Measurements from ENCODE around the gene ABHD12B. TPM values are rescaled to one million over a fixed set of nuclear protein-coding genes. Genes with fewer than 3 reads are reported as not detected.

Gene ABHD12B
- total and polyA plus RNA-seq, 2 experiments from 2014 or later: 9.0 to 52.8 TPM

DNA sequence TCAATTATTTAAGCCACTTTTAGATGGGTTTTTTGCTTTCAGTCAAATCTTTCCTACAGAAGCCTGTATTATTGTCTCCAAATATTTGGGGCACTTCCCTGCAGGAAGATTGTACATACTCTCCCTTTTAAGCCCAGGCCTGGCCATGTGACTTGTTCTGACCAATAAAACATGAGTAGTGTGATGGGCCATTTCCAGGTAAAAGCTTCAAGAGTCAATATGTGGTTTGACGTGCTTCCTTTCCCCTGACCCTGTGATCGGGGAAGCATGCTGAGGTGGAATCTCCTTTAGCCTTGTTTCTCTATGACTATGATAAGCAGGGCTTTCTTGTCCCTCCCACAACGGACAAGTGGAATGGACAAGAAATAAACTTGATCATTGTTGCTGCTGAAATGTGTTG is 26.7 kb upstream of the ABHD12B start:
- no peaks in the 10 kb centered on the region for H4K20me1 ChIP-seq (replicated peaks; ENCODE audit: insufficient read depth)
- H2AFZ ChIP-seq: peak overlapping the region; percentile 50; the same call in 1 of the 2 replicates
- DNase-seq (ENCODE audit: low spot score): no peak
- no peak overlapping the region for H3K4me2 ChIP-seq
- Mint-ChIP-seq H3K4me3 (no peak overlapping the region), H3K27me3 (ENCODE audit: insufficient read depth, low read depth, poor library complexity) (no peaks in the 10 kb centered on the region), H3K4me1 (no peaks in the 10 kb centered on the region), H3K36me3 (ENCODE audit: low read depth) (no peaks in the 10 kb centered on the region), H3K27ac (no peak overlapping the region), H3K9me3 (no peaks in the 10 kb centered on the region)
- no peak for ATAC-seq
- peaks cover 9% of the 10 kb centered on the region for H3K9me2 ChIP-seq (ENCODE audit: insufficient read depth)
- H3K36me3 ChIP-seq (ENCODE audit: insufficient read depth): no peaks in the 10 kb centered on the region
- no peak overlapping the region for H3K27ac ChIP-seq (ENCODE audit: low read depth)
- no peaks in the 10 kb centered on the region for H3K4me1 ChIP-seq (ENCODE audit: insufficient read depth)
- H3F3A ChIP-seq (replicated peaks; ENCODE audit: low read depth): no peaks in the 10 kb centered on the region
- H3K79me2 ChIP-seq (replicated peaks; ENCODE audit: insufficient read depth): no peaks in the 10 kb centered on the region
- TF ChIP-seq JUNB (IDR thresholded peaks at IDR 0.05; ENCODE audit: unreplicated experiment) (no peak), EZH2phosphoT487 (IDR thresholded peaks at IDR 0.05; ENCODE audit: unreplicated experiment) (no peak), CREB1 (CRISPR knock-in tag; IDR thresholded peaks at IDR 0.05; ENCODE audit: low read depth) (no peak), STAT1 (IDR thresholded peaks at IDR 0.05; ENCODE audit: unreplicated experiment) (no peak), POLR2AphosphoS5 (IDR thresholded peaks at IDR 0.05; ENCODE audit: low read depth) (no peak), NANOG (IDR thresholded peaks at IDR 0.05; ENCODE audit: borderline replicate concordance) (no peak), ZNF114 (CRISPR knock-in tag; IDR thresholded peaks at IDR 0.05) (no peak), EZH2 (IDR thresholded peaks at IDR 0.05; ENCODE audit: low read depth, unreplicated experiment) (no peak), ZNF331 (CRISPR knock-in tag; IDR thresholded peaks at IDR 0.05; ENCODE audit: low read depth) (no peak), ZNF462 (CRISPR knock-in tag; IDR thresholded peaks at IDR 0.05) (no peak)
- TF ChIP-seq, protein P1, sequence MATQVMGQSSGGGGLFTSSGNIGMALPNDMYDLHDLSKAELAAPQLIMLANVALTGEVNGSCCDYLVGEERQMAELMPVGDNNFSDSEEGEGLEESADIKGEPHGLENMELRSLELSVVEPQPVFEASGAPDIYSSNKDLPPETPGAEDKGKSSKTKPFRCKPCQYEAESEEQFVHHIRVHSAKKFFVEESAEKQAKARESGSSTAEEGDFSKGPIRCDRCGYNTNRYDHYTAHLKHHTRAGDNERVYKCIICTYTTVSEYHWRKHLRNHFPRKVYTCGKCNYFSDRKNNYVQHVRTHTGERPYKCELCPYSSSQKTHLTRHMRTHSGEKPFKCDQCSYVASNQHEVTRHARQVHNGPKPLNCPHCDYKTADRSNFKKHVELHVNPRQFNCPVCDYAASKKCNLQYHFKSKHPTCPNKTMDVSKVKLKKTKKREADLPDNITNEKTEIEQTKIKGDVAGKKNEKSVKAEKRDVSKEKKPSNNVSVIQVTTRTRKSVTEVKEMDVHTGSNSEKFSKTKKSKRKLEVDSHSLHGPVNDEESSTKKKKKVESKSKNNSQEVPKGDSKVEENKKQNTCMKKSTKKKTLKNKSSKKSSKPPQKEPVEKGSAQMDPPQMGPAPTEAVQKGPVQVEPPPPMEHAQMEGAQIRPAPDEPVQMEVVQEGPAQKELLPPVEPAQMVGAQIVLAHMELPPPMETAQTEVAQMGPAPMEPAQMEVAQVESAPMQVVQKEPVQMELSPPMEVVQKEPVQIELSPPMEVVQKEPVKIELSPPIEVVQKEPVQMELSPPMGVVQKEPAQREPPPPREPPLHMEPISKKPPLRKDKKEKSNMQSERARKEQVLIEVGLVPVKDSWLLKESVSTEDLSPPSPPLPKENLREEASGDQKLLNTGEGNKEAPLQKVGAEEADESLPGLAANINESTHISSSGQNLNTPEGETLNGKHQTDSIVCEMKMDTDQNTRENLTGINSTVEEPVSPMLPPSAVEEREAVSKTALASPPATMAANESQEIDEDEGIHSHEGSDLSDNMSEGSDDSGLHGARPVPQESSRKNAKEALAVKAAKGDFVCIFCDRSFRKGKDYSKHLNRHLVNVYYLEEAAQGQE (IDR thresholded peaks at IDR 0.05; ENCODE audit: unreplicated experiment): no peak
- TF ChIP-seq, protein P2, sequence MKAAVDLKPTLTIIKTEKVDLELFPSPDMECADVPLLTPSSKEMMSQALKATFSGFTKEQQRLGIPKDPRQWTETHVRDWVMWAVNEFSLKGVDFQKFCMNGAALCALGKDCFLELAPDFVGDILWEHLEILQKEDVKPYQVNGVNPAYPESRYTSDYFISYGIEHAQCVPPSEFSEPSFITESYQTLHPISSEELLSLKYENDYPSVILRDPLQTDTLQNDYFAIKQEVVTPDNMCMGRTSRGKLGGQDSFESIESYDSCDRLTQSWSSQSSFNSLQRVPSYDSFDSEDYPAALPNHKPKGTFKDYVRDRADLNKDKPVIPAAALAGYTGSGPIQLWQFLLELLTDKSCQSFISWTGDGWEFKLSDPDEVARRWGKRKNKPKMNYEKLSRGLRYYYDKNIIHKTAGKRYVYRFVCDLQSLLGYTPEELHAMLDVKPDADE (IDR thresholded peaks at IDR 0.05): no peak
- TF ChIP-seq, protein P3, sequence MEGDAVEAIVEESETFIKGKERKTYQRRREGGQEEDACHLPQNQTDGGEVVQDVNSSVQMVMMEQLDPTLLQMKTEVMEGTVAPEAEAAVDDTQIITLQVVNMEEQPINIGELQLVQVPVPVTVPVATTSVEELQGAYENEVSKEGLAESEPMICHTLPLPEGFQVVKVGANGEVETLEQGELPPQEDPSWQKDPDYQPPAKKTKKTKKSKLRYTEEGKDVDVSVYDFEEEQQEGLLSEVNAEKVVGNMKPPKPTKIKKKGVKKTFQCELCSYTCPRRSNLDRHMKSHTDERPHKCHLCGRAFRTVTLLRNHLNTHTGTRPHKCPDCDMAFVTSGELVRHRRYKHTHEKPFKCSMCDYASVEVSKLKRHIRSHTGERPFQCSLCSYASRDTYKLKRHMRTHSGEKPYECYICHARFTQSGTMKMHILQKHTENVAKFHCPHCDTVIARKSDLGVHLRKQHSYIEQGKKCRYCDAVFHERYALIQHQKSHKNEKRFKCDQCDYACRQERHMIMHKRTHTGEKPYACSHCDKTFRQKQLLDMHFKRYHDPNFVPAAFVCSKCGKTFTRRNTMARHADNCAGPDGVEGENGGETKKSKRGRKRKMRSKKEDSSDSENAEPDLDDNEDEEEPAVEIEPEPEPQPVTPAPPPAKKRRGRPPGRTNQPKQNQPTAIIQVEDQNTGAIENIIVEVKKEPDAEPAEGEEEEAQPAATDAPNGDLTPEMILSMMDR (conservative IDR thresholded peaks at IDR 0.05; ENCODE audit: low read depth in 2 of 2): no peak
- H3K27me3 ChIP-seq (ENCODE audit: insufficient read depth): no peaks in the 10 kb centered on the region
- H3K4me3 ChIP-seq: no peak overlapping the region

All from GM23338 (cell line).